Neuron (in vitro differentiated cells): ENCODE results near the gene LILRA2.
"Not testable (repeated sequence)": the region's sequence is repeated elsewhere in the genome, so short reads cannot be mapped to it uniquely, and the experiment has no call there.

Source experiments
- H2AFZ ChIP-seq: one replicate; pipeline ENCODE4 v1.6.1; 2013; ENCODE audit warnings: low read depth, mild to moderate bottlenecking, inconsistent platforms, low read length, moderate library complexity
- H3K27me3 ChIP-seq: one replicate; pipeline ENCODE4 v1.6.1; 2013; ENCODE audit warnings: low read length; ENCODE audit not compliant: insufficient read depth
- H3K36me3 ChIP-seq: one replicate; pipeline ENCODE4 v1.6.1; 2013; ENCODE audit warnings: low read length; ENCODE audit not compliant: insufficient read depth
- H3K4me1 ChIP-seq: one replicate; pipeline ENCODE4 v1.6.1; 2013; ENCODE audit warnings: low read length; ENCODE audit not compliant: insufficient read depth
- H3K4me3 ChIP-seq: 2 replicates; pipeline ENCODE4 v1.5.1; 2013; ENCODE audit warnings: mild to moderate bottlenecking, low read length, moderate library complexity
- H3K9me3 ChIP-seq: one replicate; pipeline ENCODE4 v1.6.1; 2013; ENCODE audit warnings: low read length

Gene LILRA2

GRCh38 chr19:54574051-54574450 is 461 bp downstream of the LILRA2 start:
- Histone ChIP-seq H3K4me3 (no peak overlapping the region), H3K4me1 (no peaks in the 10 kb centered on the region), H3K9me3 (no peaks in the 10 kb centered on the region), H3K36me3 (no peaks in the 10 kb centered on the region), H3K27me3 (peaks cover 36% of the 10 kb centered on the region), H2AFZ (no peak overlapping the region)

- no peak overlapping the region for H2AFZ ChIP-seq
- H3K9me3 ChIP-seq = no peaks in the 10 kb centered on the region
- H3K27me3 ChIP-seq = peaks cover 36% of the 10 kb centered on the region
- H3K4me1 ChIP-seq = no peaks in the 10 kb centered on the region
- no peaks in the 10 kb centered on the region for H3K36me3 ChIP-seq
- no peak overlapping the region for H3K4me3 ChIP-seq
Measured at GRCh38 chr19:54574527-54575056, 1.0 kb downstream of the LILRA2 start.

- H3K9me3 ChIP-seq, H3K4me3 ChIP-seq, H2AFZ ChIP-seq, H3K36me3 ChIP-seq, H3K4me1 ChIP-seq: not testable (repeated sequence)
- peaks cover 34% of the 10 kb centered on the region for H3K27me3 ChIP-seq
Measured at GRCh38 chr19:54575205-54575604, 1.6 kb downstream of the LILRA2 start.

- H3K27me3 ChIP-seq = peaks cover 28% of the 10 kb centered on the region
- H3K9me3 ChIP-seq = no peaks in the 10 kb centered on the region
- H3K36me3 ChIP-seq = no peaks in the 10 kb centered on the region
- no peak overlapping the region for H2AFZ ChIP-seq
- no peaks in the 10 kb centered on the region for H3K4me1 ChIP-seq
- no peak overlapping the region for H3K4me3 ChIP-seq
Measured at GRCh38 chr19:54576411-54576976, 2.9 kb downstream of the LILRA2 start.

GRCh38 chr19:54577334-54577733 is 3.7 kb downstream of the LILRA2 start:
- H3K4me3 ChIP-seq = no peak overlapping the region
- peaks cover 27% of the 10 kb centered on the region for H3K27me3 ChIP-seq
- no peak overlapping the region for H2AFZ ChIP-seq

GRCh38 chr19:54578268-54578667 is 4.7 kb downstream of the LILRA2 start:
- H3K27me3 ChIP-seq = peaks cover 25% of the 10 kb centered on the region
- H2AFZ ChIP-seq, H3K4me1 ChIP-seq, H3K4me3 ChIP-seq, H3K36me3 ChIP-seq, H3K9me3 ChIP-seq: not testable (repeated sequence)

More at GRCh38 chr19:54577334-54577733, 3.7 kb downstream of the LILRA2 start:
- Histone ChIP-seq H3K4me1 (no peaks in the 10 kb centered on the region), H3K36me3 (no peaks in the 10 kb centered on the region), H3K9me3 (no peaks in the 10 kb centered on the region)

- Histone ChIP-seq H3K9me3 (no peaks in the 10 kb centered on the region), H3K36me3 (no peaks in the 10 kb centered on the region), H3K4me1 (no peaks in the 10 kb centered on the region), H3K4me3 (no peak overlapping the region), H3K27me3 (no peaks in the 10 kb centered on the region), H2AFZ (no peak overlapping the region)
Measured at GRCh38 chr19:54586397-54586796, 12.8 kb downstream of the LILRA2 start.

- no peaks in the 10 kb centered on the region for H3K27me3 ChIP-seq
- no peak overlapping the region for H3K4me3 ChIP-seq
- no peaks in the 10 kb centered on the region for H3K4me1 ChIP-seq
- H3K36me3 ChIP-seq = no peaks in the 10 kb centered on the region
- no peaks in the 10 kb centered on the region for H3K9me3 ChIP-seq
- no peak overlapping the region for H2AFZ ChIP-seq
Measured at GRCh38 chr19:54587026-54587425, 13.4 kb downstream of the LILRA2 start.

GRCh38 chr19:54593445-54593844 is 19.9 kb downstream of the LILRA2 start, which contains the start of gene LILRA1:
TSS of gene LILRA1 (plus strand) at chr19:54593632. CDS start at chr19:54594245, 613 bp downstream.
- H2AFZ ChIP-seq, H3K4me1 ChIP-seq, H3K4me3 ChIP-seq, H3K36me3 ChIP-seq, H3K9me3 ChIP-seq: not testable (repeated sequence)
- peaks cover 25% of the 10 kb centered on the region for H3K27me3 ChIP-seq

- not testable (repeated sequence) for H3K4me3 ChIP-seq, H3K4me1 ChIP-seq, H3K36me3 ChIP-seq, H3K9me3 ChIP-seq, H2AFZ ChIP-seq
- H3K27me3 ChIP-seq = peaks cover 25% of the 10 kb centered on the region
Measured at GRCh38 chr19:54593931-54594626, 20.5 kb downstream of the LILRA2 start.

- H3K9me3 ChIP-seq = no peaks in the 10 kb centered on the region
- no peak overlapping the region for H2AFZ ChIP-seq
- H3K27me3 ChIP-seq = peaks cover 25% of the 10 kb centered on the region
- H3K4me1 ChIP-seq = no peaks in the 10 kb centered on the region
- no peak overlapping the region for H3K4me3 ChIP-seq
- no peaks in the 10 kb centered on the region for H3K36me3 ChIP-seq
Measured at GRCh38 chr19:54594737-54595136, 21.1 kb downstream of the LILRA2 start.

GRCh38 chr19:54595680-54596436 is 22.3 kb downstream of the LILRA2 start:
- not testable (repeated sequence) for H3K9me3 ChIP-seq, H3K4me3 ChIP-seq, H3K4me1 ChIP-seq, H3K36me3 ChIP-seq, H2AFZ ChIP-seq
- peaks cover 28% of the 10 kb centered on the region for H3K27me3 ChIP-seq

- Histone ChIP-seq H3K4me3 (no peak overlapping the region), H3K36me3 (no peaks in the 10 kb centered on the region), H3K4me1 (no peaks in the 10 kb centered on the region), H3K27me3 (peaks cover 24% of the 10 kb centered on the region), H3K9me3 (peaks cover 2% of the 10 kb centered on the region), H2AFZ (no peak overlapping the region)
Measured at GRCh38 chr19:54600212-54600611, 26.6 kb downstream of the LILRA2 start.
